CD4-positive, alpha-beta T cell treated with Interferon alpha-2 for 1 hour (primary cell): ENCODE measurements around the gene FAXDC2.

Experiments used
- DNase-seq, 2 donors: peaks; one replicate each; pipeline ENCODE4 v3.0.0-alpha.2; 2020 to 2022

FAXDC2 gene

GRCh38 chr5:154850255-154851062 is at the start of gene FAXDC2:
TSS of gene FAXDC2 (minus strand) at chr5:154850603. CDS start at chr5:154838178, 12,425 bp downstream.
- no peak for DNase-seq

GRCh38 chr5:154900066-154900465 is 49.7 kb upstream of the FAXDC2 start:
- no peak for DNase-seq

GRCh38 chr5:154899151-154899816 is 48.9 kb upstream of the FAXDC2 start:
- no peak for DNase-seq

GRCh38 chr5:154898210-154898609 is 47.8 kb upstream of the FAXDC2 start:
- DNase-seq, result no peak

GRCh38 chr5:154896562-154897165 is 46.3 kb upstream of the FAXDC2 start:
- DNase-seq, result no peak

- no peak for DNase-seq
Observed at GRCh38 chr5:154895606-154896561, 45.5 kb upstream of the FAXDC2 start.

GRCh38 chr5:154893381-154893780 is 43.0 kb upstream of the FAXDC2 start:
- no peak for DNase-seq

GRCh38 chr5:154892369-154892771 is 42.0 kb upstream of the FAXDC2 start:
- no peak for DNase-seq

- DNase-seq, result no peak
Observed at GRCh38 chr5:154885439-154885838, 35.0 kb upstream of the FAXDC2 start.

GRCh38 chr5:154884424-154884823 is 34.0 kb upstream of the FAXDC2 start:
- DNase-seq, result no peak

- DNase-seq, result no peak
Observed at GRCh38 chr5:154881986-154882385, 31.6 kb upstream of the FAXDC2 start.

GRCh38 chr5:154878642-154879335 is 28.4 kb upstream of the FAXDC2 start:
- DNase-seq, result no peak

- no peak for DNase-seq
Observed at GRCh38 chr5:154873791-154874331, 23.5 kb upstream of the FAXDC2 start.

- DNase-seq, result no peak
Observed at GRCh38 chr5:154871734-154872133, 21.3 kb upstream of the FAXDC2 start.

GRCh38 chr5:154868702-154869101 is 18.3 kb upstream of the FAXDC2 start:
- DNase-seq, result peak in 1 of 2 donors; percentile 16

GRCh38 chr5:154866841-154867240 is 16.4 kb upstream of the FAXDC2 start:
- no peak for DNase-seq

GRCh38 chr5:154865466-154866184 is 15.2 kb upstream of the FAXDC2 start:
- no peak for DNase-seq

- no peak for DNase-seq
Observed at GRCh38 chr5:154863291-154864080, 13.1 kb upstream of the FAXDC2 start.

GRCh38 chr5:154862766-154863165 is 12.4 kb upstream of the FAXDC2 start:
- peak in 1 of 2 donors; percentile 7 for DNase-seq

GRCh38 chr5:154861946-154862345 is 11.5 kb upstream of the FAXDC2 start:
- DNase-seq, result no peak
